ENCODE measurements around the gene JUNB.

The JUNB gene

DNA sequence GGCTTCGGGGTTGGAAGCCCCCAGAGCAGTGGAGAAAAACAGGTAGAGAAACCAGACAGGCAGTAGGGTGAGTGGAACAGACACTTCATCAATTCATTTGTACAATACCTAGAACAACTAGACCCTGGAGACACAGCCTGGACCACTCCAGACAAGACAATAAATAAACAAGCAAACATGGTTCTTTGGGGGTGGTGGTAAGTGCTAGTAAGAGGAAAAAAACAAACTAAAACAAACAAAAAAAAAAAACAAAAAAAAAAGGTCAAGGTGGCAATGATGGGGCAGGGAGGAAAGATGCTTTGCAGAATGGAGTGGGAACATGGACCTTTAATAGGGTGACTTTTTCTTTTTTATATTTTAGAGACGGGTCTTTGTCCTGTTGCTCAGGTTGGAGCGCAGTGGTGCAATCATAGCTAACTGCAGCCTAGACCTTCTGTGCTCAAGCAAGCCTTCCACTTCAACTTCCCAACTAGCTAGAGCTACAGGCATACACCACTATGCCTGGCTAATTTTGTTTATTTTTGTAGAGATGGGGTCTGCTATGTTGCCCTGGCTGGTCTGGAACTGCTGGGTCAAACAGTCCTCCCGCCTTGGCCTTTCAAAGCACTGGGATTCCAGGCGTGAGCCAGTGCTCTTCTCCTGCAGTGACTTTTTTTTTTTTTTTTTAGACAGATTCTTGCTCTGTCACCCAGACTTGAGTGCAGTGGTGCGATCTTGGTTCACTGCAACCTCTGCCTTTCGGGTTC, 3.1 kb downstream of the JUNB start:
- Histone ChIP-seq H3K4me2 (ENCODE audit: low read depth, low read length, poor library complexity, severe bottlenecking) (peak overlapping the region; percentile 96), H3F3A (ENCODE audit: low read depth) (no peaks in the 10 kb centered on the region; the same call in 1 of the 2 replicates), H4K20me1 (ENCODE audit: insufficient read depth, low read length, poor library complexity, severe bottlenecking) (no peaks in the 10 kb centered on the region), H3K79me2 (ENCODE audit: insufficient read depth, low read length) (peaks cover 23% of the 10 kb centered on the region), H3K4me1 (ENCODE audit: insufficient read depth, low read length, poor library complexity, severe bottlenecking) (peaks cover 35% of the 10 kb centered on the region), H3K9me2 (replicated peaks; ENCODE audit: low read depth, low read length) (no peaks in the 10 kb centered on the region), H3K9ac (ENCODE audit: low read depth, low read length, poor library complexity, severe bottlenecking) (peak overlapping the region; percentile 94), H3K9me3 (ENCODE audit: insufficient read depth, low read depth, low read length) (no peaks in the 10 kb centered on the region), H2AFZ (ENCODE audit: low read length) (peak overlapping the region; percentile 78; the same call in 1 of the 2 replicates), H3K36me3 (ENCODE audit: insufficient read depth, low read length) (peaks cover under 1% of the 10 kb centered on the region; the same call in 1 of the 2 replicates), H3K4me3 (ENCODE audit: low read length, poor library complexity, severe bottlenecking) (peak overlapping the region; percentile 96), H3K27me3 (ENCODE audit: insufficient read depth, low read length, poor library complexity, severe bottlenecking) (no peaks in the 10 kb centered on the region)
- TF ChIP-seq, protein P1, sequence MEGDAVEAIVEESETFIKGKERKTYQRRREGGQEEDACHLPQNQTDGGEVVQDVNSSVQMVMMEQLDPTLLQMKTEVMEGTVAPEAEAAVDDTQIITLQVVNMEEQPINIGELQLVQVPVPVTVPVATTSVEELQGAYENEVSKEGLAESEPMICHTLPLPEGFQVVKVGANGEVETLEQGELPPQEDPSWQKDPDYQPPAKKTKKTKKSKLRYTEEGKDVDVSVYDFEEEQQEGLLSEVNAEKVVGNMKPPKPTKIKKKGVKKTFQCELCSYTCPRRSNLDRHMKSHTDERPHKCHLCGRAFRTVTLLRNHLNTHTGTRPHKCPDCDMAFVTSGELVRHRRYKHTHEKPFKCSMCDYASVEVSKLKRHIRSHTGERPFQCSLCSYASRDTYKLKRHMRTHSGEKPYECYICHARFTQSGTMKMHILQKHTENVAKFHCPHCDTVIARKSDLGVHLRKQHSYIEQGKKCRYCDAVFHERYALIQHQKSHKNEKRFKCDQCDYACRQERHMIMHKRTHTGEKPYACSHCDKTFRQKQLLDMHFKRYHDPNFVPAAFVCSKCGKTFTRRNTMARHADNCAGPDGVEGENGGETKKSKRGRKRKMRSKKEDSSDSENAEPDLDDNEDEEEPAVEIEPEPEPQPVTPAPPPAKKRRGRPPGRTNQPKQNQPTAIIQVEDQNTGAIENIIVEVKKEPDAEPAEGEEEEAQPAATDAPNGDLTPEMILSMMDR (conservative IDR thresholded peaks at IDR 0.05; ENCODE audit: low read length), result no peak
- TF ChIP-seq EZH2phosphoT487 (IDR thresholded peaks at IDR 0.05; ENCODE audit: borderline replicate concordance), result no peak

DNA sequence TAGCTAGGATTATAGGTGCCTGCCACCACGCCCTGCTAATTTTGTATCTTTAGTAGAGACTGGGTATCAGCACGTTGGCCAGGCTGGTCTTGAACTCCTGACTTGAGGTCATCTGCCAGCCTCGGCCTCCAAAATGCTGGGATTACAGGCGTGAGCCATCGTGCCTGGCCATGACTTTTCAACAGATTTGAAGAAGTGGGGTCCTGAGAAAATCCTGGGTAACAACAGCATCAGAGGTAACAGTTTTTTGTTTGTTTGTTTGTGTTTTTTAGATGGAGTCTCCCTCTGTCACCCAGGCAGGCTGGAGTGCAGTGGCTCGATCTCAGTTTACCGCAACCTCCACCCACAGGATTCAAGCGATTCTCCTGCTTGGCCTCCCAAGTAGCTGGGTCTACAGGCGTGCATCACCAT, 3.7 kb downstream of the JUNB start:
- Histone ChIP-seq H3K4me1 (ENCODE audit: insufficient read depth, low read length, poor library complexity, severe bottlenecking) (peaks cover 36% of the 10 kb centered on the region), H3K9me2 (replicated peaks; ENCODE audit: low read depth, low read length) (no peaks in the 10 kb centered on the region), H3K9ac (ENCODE audit: low read depth, low read length, poor library complexity, severe bottlenecking) (no peak overlapping the region), H2AFZ (ENCODE audit: low read length) (no peak overlapping the region), H3K36me3 (ENCODE audit: insufficient read depth, low read length) (peaks cover 6% of the 10 kb centered on the region; the same call in 1 of the 2 replicates), H3K4me2 (ENCODE audit: low read depth, low read length, poor library complexity, severe bottlenecking) (no peak overlapping the region), H3K79me2 (ENCODE audit: insufficient read depth, low read length) (peaks cover 29% of the 10 kb centered on the region), H3F3A (ENCODE audit: low read depth) (no peaks in the 10 kb centered on the region; the same call in 1 of the 2 replicates), H4K20me1 (ENCODE audit: insufficient read depth, low read length, poor library complexity, severe bottlenecking) (peaks cover 2% of the 10 kb centered on the region), H3K27me3 (ENCODE audit: insufficient read depth, low read length, poor library complexity, severe bottlenecking) (no peaks in the 10 kb centered on the region), H3K9me3 (ENCODE audit: insufficient read depth, low read depth, low read length) (no peaks in the 10 kb centered on the region), H3K4me3 (ENCODE audit: low read length, poor library complexity, severe bottlenecking) (no peak overlapping the region)
- no peak for TF ChIP-seq EZH2phosphoT487 (IDR thresholded peaks at IDR 0.05; ENCODE audit: borderline replicate concordance)
- TF ChIP-seq, protein P1 (conservative IDR thresholded peaks at IDR 0.05; ENCODE audit: low read length), result no peak

DNA sequence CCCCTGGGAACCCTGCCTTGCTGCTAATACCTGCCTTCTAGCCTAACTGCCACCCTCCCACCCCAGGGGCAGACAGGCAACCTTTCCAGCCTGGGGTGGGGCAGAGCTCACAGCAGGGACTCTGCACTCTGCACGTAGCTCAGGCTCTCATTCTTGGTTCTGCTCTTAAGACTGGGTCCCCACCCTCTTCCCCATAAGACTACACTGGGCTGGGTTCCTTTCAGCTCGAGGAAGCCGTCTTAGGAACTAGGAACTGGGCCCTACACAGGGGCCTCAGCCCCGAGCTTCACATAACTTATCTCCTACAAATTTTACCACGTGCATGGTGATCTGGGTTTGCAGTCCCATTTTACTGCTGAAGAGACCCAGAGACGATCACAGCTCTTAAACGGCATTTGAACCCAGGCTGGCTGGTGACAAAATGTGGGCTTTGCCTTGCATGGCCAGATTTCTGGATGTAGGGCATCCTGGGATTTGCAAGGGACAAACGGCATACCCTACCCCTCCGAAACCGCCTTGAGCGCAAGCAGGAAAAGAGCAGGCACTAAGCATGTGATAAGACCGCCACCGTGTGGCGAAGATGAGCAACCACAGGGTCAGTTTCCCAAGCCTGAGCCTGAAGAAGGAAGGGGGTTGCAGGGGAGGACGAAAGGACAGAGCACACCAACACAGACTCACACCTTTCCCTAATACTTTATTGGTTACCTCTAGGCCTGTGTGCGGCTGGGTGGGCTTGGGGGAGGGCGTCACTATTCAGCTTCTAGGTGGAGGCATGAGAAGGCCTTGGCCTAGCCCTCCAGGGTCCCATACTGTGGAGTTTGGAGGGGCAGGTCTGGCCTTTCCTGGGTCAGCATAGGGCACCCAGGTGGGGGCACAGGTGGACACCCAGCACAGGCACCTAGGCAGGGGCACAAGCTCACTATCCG, 5.1 kb downstream of the JUNB start:
- Histone ChIP-seq H3K27me3 (ENCODE audit: insufficient read depth, low read length, poor library complexity, severe bottlenecking) (no peaks in the 10 kb centered on the region), H3K9me3 (ENCODE audit: insufficient read depth, low read depth, low read length) (no peaks in the 10 kb centered on the region), H3K9me2 (replicated peaks; ENCODE audit: low read depth, low read length) (no peaks in the 10 kb centered on the region), H3K4me1 (ENCODE audit: insufficient read depth, low read length, poor library complexity, severe bottlenecking) (peaks cover 38% of the 10 kb centered on the region), H3K36me3 (ENCODE audit: insufficient read depth, low read length) (peaks cover 6% of the 10 kb centered on the region; the same call in 1 of the 2 replicates), H2AFZ (ENCODE audit: low read length) (no peak overlapping the region), H3F3A (ENCODE audit: low read depth) (no peaks in the 10 kb centered on the region; the same call in 1 of the 2 replicates), H3K9ac (ENCODE audit: low read depth, low read length, poor library complexity, severe bottlenecking) (no peak overlapping the region), H3K4me2 (ENCODE audit: low read depth, low read length, poor library complexity, severe bottlenecking) (peak overlapping the region; percentile 11), H4K20me1 (ENCODE audit: insufficient read depth, low read length, poor library complexity, severe bottlenecking) (peaks cover 15% of the 10 kb centered on the region), H3K79me2 (ENCODE audit: insufficient read depth, low read length) (peaks cover 39% of the 10 kb centered on the region), H3K4me3 (ENCODE audit: low read length, poor library complexity, severe bottlenecking) (no peak overlapping the region)
- TF ChIP-seq EZH2phosphoT487 (IDR thresholded peaks at IDR 0.05; ENCODE audit: borderline replicate concordance), result no peak
- TF ChIP-seq, protein P1 (conservative IDR thresholded peaks at IDR 0.05; ENCODE audit: low read length), result peak; percentile 89
